ENCODE results near the gene ZNF606.
"Not testable (repeated sequence)": the region's sequence is repeated elsewhere in the genome, so short reads cannot be mapped to it uniquely, and the experiment has no call there.

Gene ZNF606

DNA sequence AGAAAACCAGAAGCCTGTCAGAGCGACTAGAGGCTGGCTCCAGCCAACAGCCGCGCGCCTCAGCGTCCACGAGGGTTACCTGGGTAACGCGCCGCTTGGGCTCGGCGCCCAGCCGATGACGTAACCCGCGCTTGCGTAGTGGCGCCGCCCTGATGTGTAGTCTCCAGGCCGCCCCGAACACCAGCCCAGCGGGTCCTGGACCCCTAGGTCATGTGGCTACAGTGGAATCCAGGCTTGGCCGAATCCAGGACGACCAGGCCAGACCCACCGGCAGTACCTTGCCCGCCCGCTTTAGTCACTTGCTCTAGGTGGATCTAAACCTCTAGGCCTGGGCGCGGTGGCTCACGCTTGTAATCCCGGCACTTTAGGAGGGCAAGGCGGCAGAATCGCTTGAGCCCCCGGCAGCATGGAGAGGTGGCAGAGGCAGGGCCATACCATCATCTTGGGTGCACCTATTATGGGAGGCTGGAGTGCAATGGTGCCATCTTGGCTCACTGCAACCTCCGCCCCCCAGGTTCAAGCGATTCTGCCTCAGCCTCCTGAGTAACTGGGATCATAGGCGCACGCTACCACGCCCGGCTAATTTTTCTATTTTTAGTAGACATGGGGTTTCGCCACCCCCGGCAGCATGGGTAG lies 7.2 kb upstream of the ZNF606 start:
- peak; percentile 59 for DNase-seq (ENCODE audit: low read depth)

DNA sequence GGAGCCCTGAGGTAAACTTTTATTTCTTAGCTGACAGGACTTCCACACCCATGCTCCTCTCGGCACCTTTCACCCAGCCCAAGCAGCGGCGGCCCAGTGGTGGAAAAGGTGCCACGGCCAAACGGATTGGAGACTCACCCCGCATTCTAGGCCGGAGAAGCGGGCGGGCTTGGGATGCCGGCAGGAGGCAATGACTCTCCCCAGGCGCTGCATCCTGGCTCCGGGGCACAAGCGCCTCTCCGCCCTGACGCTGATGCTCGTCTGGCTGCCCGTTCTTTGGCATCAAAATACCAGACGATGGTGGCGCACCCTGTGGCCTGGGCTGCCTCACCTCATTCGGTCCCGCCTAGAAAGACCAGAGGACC lies 6.7 kb upstream of the ZNF606 start:
- no peak for DNase-seq (ENCODE audit: low read depth)

DNA sequence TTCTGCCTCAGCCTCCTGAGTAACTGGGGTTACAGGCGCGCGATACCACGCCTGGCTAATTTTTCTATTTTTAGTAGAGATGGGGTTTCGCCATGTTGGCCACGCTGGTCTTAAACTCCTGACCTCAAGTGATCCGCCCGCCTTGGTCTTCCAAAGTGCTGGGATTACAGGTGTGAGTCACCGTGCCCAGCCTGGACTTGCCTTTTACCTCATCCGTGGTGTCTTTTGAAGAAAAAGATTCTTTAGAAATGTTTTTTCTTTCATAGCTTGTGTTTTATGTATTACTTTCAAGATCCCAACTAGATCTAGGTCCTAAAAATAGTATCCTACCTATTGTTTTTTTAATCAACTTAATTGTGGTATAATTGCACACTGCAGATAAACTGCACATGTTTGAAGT lies 6.3 kb upstream of the ZNF606 start:
- DNase-seq (ENCODE audit: low read depth): not testable (repeated sequence)

DNA sequence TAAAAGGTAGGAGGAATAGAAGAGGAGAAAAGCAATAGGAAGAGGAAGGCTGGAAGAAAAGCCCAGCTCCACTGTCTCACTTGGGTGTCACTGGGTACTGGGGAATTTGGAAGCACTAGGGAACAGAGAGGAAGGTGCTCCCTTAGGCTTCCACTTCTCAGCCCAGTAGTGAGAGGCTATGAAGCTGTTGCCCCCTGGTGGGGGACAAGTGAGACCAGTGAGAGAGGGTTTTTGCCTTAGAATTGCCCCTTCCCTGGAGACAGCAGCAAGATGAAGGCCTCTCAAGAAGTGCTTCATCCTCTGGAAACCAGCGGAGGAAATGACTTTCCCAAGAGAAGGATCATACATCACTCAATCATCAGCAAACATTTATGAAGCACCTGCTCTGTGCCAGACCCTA lies 4.7 kb upstream of the ZNF606 start:
- DNase-seq (ENCODE audit: low read depth): no peak

DNA sequence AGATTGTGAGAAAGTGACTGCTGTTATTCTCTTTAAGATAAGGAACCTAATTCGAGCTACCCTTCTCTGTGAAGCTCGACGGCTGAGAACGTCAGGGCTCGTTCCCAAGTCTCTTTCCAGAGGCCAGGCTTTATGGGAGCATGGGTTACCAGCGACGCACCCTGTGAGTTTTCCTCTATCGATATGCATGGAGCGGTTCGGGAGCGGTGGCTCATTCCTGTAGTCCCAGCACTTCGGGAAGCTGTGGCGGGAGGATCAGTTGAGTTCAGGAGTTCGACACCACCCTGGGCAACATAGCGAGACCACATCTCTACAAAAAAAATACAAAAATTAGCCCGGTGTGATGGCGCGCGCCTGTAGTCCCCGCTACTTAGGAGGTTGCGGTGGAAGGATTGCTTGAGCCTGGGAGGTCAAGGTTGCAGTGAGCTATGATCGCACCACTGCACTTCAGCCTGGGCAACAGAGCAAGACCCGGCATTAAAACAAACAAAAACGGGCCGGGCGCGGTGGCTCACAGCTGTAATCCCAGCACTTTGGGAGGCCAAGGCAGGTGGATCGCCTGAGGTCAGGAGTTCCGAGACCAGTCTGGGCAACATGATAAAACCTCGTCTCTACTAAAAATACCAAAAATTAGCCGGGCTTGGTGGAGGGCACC lies 681 bp upstream of the ZNF606 start:
- DNase-seq (ENCODE audit: low read depth): peak; percentile 17

DNA sequence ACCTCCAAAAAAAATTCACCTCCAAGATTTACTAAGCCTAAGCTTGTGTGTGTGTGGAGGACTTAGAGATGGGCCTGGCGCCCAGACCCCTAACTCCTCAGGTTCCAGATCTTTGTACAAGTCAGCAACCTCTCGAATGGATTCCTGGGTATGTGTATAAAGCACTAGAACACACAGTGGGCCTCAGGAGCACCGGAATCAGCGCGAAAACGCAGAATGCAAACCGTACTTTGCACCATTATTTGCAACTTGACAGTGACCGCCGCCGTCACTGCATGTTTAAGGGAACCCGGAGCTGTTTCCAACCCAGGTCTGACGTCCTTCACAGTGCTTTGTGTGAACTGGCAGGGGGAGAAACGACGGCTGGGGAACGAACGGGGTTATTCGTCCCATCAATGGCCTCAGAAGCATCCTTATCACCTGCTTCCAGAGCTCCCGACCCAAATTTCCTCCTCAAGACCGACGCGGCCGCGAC lies 688 bp downstream of the ZNF606 start:
- peak; percentile 19 for DNase-seq (ENCODE audit: low read depth)

DNA sequence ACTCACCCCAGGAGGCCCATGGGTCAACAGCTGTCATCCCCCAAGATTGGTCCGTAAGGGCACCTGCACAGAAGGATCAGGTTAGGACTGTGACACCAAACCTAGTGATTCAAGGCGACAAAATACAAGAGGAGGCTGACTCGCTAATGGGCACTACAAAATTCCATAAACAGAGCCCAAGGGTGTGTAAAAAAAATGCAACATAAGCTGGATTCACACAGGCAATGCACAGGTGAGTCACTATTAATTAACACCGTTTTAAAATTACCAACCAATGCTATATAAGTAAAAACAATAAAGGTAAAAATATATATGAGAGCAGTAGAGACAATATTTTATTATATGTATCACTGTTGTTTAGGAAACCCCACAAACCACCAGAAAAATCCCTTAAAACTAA lies 1.9 kb downstream of the ZNF606 start:
- DNase-seq (ENCODE audit: low read depth): no peak

DNA sequence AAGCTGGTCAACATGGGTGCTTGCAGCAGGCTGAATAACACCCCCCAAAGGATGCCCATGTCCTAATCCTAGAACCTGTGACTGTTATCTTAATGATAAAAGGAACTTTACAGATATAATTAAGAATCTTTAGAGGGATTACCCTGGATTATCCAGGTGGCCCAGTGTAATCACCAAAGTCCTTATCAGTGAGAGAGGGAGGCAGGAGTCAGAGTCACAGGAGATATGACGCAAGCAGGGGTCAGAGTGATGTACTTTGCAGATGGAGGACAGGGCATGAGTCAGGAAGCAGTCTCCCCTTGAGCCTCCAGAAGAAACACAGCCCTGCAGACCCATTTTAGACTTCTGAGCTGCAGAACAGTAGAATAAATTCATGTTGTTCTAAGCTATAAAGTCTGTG lies 9.8 kb downstream of the ZNF606 start:
- peak; percentile 36 for DNase-seq (ENCODE audit: low read depth)

DNA sequence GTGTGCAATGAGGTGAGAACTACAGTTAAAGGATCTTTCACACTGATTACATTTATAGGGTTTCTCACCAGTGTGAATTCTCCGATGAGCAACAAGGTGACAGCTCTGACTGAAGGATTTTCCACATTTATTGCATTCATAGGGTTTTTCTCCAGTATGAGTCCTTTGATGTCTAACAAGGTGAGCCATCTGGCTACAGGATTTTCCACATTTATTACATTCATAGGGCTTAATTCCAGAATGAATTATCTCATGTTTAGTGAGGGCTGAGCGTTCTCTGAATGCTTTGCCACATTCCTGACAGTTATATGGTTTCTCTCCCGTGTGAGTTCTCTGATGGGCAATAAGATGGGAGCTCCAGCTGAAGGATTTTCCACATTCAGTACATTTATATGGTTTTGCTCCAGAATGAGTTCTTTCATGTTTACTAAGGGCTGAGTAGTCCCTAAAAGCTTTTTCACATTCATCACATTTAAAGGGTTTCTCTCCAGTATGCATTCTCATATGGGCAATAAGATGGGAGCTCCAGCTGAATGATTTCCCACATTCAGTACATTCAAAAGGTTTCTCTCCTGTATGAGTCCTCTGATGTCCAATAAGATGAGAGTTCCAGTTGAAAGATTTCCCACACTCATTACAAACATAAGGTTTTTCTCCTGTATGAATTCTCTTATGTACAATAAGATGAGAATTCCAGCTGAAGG lies 23.9 kb downstream of the ZNF606 start:
- peak; percentile 30 for DNase-seq (ENCODE audit: low read depth)

DNA sequence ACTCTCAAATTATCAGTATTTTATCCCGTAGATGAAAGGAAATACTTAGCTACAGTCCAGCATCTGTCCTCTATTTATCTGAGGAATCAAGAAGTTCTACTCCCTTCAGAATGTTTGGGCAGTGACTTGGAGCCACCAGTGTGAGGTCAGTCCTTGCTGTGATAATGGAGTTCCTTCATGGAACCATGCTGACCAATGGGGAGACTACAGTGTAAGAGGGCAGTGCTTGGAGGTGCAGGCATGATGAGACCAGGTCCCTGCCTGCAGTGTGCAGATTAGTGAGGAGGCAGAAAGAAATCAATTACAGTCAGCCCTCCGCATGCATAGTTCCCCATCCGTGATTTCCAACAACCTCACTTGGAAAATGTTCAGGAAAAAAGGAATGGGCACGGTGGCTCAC lies 28.2 kb downstream of the ZNF606 start, which contains the start of gene C19orf18:
TSS of gene C19orf18 (minus strand) at position 101 of the 400 bp plus-strand sequence. CDS start 102 bp downstream, outside the sequence.
- DNase-seq (ENCODE audit: low read depth): no peak

DNA sequence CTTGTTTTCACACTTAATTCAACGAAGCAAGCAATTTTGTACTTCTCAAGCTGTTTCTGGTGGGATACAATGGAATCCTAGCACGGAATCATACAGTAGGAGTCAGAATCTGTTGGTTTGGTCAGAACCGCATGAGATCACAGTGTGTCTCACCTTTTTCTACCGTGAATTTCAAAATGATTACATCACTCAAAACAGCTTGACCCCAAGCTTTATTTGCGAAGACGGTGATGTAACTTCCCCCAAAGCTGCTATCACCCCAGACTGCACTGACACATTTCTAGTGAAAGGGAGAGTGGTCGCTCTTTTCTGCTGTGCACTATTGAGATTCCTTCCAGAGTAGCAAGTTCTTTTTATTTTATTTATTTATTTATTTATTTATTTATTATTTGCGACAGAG lies 37.9 kb downstream of the ZNF606 start:
- DNase-seq (ENCODE audit: low read depth): no peak

DNA sequence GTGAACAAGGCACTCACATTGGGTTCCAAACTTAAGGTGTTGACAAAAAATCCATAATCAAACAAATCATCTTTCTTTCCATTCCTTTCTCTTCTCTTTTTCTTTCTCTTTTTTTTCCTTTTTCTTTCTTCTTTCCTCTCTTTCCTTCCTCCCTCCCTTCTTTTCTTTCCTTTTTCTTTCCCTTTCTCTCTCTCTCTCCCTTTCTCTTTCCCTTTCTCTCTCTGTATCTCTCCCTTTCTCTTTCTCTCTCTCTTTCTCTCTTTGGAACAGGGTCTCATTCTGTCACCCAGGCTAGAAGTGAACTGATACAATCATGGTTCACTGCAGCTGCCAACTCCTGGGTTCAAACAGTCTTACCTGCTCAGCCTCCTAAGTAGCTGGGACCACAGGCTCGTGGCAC lies 40.8 kb downstream of the ZNF606 start:
- no peak for DNase-seq (ENCODE audit: low read depth)

DNA sequence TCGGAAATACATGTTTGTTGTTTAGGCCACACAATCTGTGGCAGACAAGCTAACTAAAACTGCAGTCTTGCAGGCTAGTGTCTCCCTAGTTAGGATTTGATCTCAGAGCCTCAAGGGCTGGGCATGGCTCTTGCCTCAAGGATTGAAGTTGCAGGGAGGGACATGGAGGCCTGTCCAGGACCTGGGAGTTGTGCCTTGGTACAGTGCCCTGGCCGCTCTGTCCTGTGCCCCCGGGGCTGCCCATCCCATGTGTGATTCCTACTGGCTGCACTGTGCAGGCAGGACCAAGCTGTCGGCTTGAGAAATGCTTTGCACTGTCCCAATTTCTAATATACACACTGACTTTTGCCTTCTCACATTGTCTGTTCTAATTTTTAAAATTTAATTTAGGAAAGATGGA lies 47.6 kb downstream of the ZNF606 start:
- no peak for DNase-seq (ENCODE audit: low read depth)

DNA sequence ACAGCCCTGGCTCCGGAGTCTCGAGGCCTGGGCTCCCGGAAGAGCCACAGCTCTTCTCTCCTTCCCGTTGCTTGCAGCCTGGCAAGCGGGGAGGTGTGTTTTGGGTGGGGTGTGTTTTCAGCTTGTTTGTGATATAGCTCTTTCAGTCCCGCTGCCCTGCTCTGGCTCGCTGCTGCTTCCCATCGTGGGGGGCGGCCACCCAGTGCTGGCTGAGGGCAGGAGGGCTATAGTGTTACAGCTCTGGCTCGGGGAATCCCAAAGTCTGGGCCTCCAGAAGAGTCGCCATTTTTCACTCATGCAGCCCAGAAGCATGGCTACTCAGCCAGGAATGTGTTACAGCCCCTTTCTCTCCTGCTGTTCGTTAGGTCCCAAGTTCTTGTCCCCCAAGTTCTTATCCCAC lies 52.9 kb downstream of the ZNF606 start:
- no peak for DNase-seq (ENCODE audit: low read depth)

DNA sequence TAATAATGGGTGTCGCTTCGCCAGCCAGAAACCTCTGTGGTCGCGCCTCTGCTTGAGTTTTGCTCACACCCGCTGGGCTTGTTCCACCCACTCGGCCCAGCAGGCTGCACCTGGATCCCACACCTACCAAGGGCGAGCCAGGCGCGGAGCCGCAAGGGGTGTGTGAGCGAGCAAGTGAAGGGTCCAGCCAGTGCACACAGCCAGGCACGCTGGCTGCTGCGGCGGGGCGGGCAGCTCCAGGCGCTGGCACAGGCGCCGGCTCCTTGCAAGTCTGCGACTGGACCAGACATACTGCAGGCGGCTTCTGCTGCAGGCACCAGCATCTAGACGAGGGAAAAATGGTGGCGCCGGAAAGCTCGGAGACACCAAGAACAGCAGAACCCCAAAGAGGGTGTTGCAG lies 53.3 kb downstream of the ZNF606 start:
- no peak for DNase-seq (ENCODE audit: low read depth)

DNA sequence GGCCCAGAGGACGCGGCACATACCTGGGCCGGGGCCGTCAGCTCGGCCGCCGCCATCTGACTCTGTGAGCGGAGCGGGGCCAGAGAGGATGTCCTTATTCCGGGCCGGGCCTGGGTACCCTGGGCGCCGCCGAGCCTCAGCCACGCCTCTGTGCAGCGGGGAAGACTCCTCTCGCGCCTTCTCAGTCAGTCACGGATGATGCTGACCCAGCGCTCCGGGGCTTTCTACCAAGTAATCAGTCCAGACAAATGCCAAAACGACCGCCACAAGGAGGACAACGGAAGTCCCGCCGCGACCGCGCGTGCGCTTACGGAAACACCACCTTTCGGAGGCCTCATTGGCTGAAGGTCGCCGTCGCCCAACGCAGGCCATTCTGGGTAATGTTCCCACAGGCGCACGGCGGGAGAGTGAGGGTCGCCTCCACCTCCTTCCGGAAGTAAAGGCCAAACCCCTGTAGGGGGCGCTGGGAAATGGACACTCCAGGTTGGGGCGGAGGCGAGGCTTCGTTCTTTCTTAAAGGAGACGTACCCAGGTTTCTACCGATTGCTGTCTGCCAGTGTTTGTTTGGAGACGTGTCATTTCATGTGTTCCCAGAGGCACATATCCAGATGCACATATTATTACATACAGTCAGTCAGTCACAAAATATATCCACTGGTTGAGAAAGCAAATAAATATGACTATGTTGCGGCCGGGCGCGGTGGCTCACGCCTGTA lies 55.0 kb downstream of the ZNF606 start, which contains the start of gene ZNF256:
TSS of gene ZNF256 (minus strand) at position 288 of the 716 bp plus-strand sequence. CDS start at position 56, 232 bp downstream.
- DNase-seq (ENCODE audit: low read depth): peak; percentile 95

DNA sequence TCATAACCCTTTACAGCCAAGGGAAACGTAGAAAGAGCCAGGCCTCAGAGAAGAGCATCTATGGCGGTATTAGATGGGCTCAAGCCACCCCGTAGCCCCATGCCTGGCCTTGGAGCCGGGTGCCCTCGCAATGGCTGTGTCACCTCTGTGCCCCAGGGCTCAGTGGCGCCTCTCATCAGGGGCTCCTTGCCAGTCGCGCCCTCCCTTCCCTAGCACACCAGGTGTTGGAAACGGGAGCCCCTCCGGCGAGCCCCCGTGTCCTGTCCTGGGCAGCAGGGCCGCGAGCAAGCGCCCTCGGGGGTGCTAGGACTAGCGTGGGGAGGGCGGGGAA lies 55.6 kb downstream of the ZNF606 start:
- no peak for DNase-seq (ENCODE audit: low read depth)

DNA sequence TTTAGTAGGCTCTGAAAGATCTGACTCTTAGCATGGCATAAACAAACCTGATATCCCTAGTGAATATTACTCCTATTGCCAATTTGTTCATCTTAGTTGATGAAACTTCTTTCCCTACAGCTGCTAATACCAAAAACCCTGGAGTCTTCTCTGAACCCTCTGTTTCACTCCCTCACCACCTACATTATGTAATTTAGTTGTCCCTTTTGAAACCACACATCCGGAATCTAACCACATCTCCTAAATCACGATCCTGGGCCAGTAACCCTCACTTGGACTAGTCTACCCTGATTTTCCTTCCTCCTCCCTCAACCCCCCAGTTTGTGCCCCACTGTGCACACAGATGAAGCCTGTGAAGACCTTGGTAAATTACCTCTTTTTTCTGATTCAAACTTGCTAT lies 56.3 kb downstream of the ZNF606 start:
- DNase-seq (ENCODE audit: low read depth): no peak

DNA sequence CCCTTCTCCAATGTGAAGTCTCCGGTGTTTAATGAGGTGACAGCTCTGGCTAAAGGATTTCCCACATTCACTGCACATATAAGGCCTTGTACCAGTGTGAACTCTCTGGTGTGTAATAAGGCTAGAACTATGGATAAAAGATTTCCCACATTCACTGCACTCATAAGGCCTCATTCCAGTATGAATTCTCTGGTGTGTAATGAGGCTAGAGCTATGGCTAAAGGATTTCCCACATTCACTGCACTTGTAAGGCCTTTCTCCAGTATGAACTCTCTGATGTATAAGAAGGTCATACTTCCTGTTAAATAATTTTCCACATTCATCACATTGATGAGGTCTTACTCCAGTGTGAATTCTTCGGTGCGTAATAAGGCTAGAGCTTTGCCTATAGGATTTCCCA lies 61.0 kb downstream of the ZNF606 start:
- DNase-seq (ENCODE audit: low read depth): no peak

DNA sequence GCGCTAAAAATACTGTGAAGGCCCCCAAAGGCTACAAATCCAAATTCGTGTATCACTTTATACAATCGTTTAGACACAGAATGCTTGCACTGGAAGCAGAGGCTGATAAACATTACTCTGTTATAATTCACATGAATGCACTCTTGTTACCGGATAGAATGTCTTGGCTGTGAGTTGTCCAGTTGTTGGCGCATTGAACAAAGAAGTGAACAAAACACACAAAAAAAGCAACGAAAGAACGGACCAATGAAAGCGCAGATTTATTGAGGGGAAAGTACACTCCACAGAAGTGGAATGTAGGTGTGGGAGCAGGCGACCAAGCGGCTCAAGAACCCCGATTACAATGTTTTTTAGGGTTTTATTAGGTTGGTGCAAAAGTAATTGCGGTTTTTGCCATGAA lies 66.9 kb downstream of the ZNF606 start:
- no peak for DNase-seq (ENCODE audit: low read depth)

DNA sequence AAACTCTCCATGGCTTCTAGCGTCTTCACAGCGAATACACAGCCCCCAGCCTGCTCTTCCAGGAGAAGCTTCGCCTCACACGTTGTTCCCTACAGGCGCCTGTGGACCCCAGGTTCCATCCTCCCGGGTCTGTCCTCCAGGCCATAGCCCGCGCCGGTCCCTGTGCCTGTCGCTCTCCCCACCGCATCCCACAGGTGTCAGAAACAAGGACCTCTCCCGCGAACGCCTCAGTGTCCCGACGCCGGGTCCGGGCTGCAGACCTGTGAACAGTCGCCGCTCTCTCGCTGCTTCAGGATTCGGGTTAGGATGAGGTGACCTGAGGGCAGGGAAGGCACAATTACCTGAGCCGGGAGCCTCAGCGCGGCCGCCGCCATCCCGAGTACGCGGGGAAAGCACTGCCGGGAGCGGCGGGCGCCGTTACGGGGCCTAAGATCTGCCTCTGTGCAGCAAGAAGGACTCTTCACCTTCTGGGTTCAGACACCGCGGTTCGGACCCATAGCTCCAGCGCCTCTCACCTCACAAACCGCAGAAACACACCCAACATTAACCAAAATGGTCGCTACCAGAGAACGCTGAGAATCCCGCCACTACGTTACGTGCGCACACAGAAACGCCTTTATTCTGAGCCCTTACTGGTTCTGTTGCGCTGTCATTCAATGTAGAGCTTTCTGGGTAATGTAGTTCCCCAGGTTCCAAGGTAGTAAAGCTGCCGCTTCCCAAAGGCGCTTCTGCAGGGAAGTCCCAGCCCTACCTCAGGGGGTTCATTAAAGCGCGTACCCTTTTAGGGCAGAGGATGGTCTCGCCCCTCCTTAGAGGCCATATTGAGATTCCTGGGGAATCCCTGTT lies 67.6 kb downstream of the ZNF606 start, which contains the start of gene ZNF418:
TSS of gene ZNF418 (minus strand) at position 583 of the 846 bp plus-strand sequence. CDS start 1,580 bp downstream, outside the sequence.
- peak; percentile 84 for DNase-seq (ENCODE audit: low read depth)

DNA sequence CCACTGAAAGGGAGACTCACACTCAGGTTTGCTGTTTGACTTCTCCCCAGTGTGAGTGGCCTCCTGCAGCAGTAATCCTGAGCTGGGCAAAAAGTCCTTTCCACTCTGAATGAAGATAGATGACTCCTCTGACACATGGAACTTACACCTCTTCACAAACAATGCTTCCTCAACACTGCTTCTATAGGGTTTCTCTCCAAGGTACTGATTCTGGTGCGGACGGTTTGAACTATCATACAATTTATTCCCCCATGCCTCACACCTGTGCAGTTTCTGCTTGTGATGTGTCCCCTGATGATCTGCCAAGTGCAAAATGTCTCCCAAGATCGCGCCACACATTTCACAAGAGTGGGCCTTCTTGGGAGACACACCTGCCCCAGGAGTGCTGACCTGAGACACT lies 75.0 kb downstream of the ZNF606 start:
- DNase-seq (ENCODE audit: low read depth): no peak
